22Rv1 (cell line): ENCODE results near the gene SERPINA5.
"Not testable (repeated sequence)": the region's sequence is repeated elsewhere in the genome, so short reads cannot be mapped to it uniquely, and the experiment has no call there.

Source experiments
- CTCF ChIP-seq: fragments of 450-650 bp; IDR thresholded peaks from 2 replicates; pipeline ENCODE4 v1.5.1; 2017; ENCODE audit warnings: mild to moderate bottlenecking
- ZFX ChIP-seq: fragments of 450-650 bp; IDR thresholded peaks from 2 replicates; pipeline ENCODE4 v1.6.1; 2017; ENCODE audit warnings: antibody characterized with exemption, borderline replicate concordance

- TF ChIP-seq CTCF, ZFX: not testable (repeated sequence)
These were observed 3.8 kb upstream of the SERPINA5 start for GRCh38 chr14:94577472-94577871.
